ENCODE measurements around the gene GSTA2. TPM values are rescaled to one million over a fixed set of nuclear protein-coding genes. Genes with fewer than 3 reads are reported as not detected.

The GSTA2 gene
- total RNA-seq, 1 experiment from 2014 or later = not detected

DNA sequence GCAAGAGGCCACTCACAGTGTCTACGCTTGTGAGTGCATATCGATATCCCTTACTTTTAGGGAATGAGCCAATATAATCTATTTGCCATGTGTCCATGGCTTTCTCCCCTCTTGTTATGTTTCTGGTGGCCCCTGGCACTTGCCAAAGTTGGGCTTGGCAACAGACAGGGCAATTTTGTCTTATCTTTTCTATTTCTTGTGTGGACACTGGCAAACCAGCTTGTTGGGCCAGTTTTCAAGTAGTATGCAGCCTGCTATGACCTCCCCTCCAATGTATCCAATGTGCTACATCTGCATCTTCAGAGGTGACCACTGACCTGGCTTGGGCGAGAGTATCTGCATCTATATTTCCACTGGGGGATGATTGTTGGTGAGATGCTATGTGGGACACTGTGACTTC, 29.2 kb downstream of the GSTA2 start:
- H3K9me3 Mint-ChIP-seq = no peaks in the 10 kb centered on the region
- Histone ChIP-seq H3K27me3 (ENCODE audit: insufficient read depth, low read length) (no peaks in the 10 kb centered on the region), H3T11ph (ENCODE audit: low read length) (no peak overlapping the region), H3K14ac (ENCODE audit: insufficient read depth, low read length) (no peak overlapping the region), H2BK15ac (ENCODE audit: low read depth, low read length) (no peak overlapping the region), H3K23ac (ENCODE audit: insufficient read length, low read depth, low read length) (no peak overlapping the region), H4K8ac (replicated peaks; ENCODE audit: insufficient read length, low read depth, low read length) (no peak overlapping the region), H4K5ac (ENCODE audit: insufficient read length, low read depth, low read length) (no peak overlapping the region), H2BK20ac (ENCODE audit: low read depth, low read length, poor library complexity, severe bottlenecking) (no peak overlapping the region), H3K23me2 (ENCODE audit: insufficient read length, low read depth, low read length, poor library complexity, severe bottlenecking) (no peaks in the 10 kb centered on the region), H3K4me2 (ENCODE audit: insufficient read depth, insufficient read length, low read length) (no peak overlapping the region), H3K9me3 (ENCODE audit: control insufficient read depth, low read depth, low read length) (no peaks in the 10 kb centered on the region), H2BK12ac (ENCODE audit: insufficient read length, low read depth, low read length) (no peak overlapping the region), H3K56ac (ENCODE audit: insufficient read length, low read depth, low read length) (no peak overlapping the region), H3K79me1 (ENCODE audit: insufficient read depth, low read depth, low read length, poor library complexity, severe bottlenecking) (no peaks in the 10 kb centered on the region), H3K27ac (ENCODE audit: insufficient read length, low read depth, low read length) (no peak overlapping the region), H2BK5ac (ENCODE audit: insufficient read length, low read length) (no peak overlapping the region), H3K9ac (ENCODE audit: extremely low read depth, insufficient read length, low read length) (no peak overlapping the region), H3K18ac (ENCODE audit: insufficient read length, low read depth, low read length) (no peak overlapping the region), H4K91ac (ENCODE audit: insufficient read length, low read depth, low read length) (no peak overlapping the region), H2BK120ac (ENCODE audit: low read depth, low read length, poor library complexity, severe bottlenecking) (peak overlapping the region; percentile 2), H3K4me1 (ENCODE audit: insufficient read depth, low read length) (peaks cover 2% of the 10 kb centered on the region; the same call in 1 of the 2 replicates), H3K4ac (ENCODE audit: low read depth, low read length) (no peak overlapping the region), H2AK5ac (ENCODE audit: insufficient read length, low read length) (no peak overlapping the region), H3K79me2 (ENCODE audit: insufficient read depth, low read length) (no peaks in the 10 kb centered on the region), H2AFZ (ENCODE audit: low read length) (no peak overlapping the region), H4K20me1 (ENCODE audit: control insufficient read depth, insufficient read depth, insufficient read length) (no peaks in the 10 kb centered on the region)
- no peak overlapping the region for H3K4me3 Mint-ChIP-seq
- no peak for DNase-seq
- no CpG with 5 or more reads among the region's 3 CpGs for WGBS (ENCODE audit: extremely low coverage, insufficient read length, low lambda C conversion rate)
- peaks cover 47 to 53% of the 10 kb centered on the region in 2 experiments for H3K4me1 Mint-ChIP-seq
- H3K36me3 Mint-ChIP-seq (ENCODE audit: insufficient read depth in 1 of 3, low read depth in 3 of 3) = no peaks in the 10 kb centered on the region; a peak in 3 of 7 replicates
- H3K27ac Mint-ChIP-seq = no peak overlapping the region
- TF ChIP-seq, protein P1, sequence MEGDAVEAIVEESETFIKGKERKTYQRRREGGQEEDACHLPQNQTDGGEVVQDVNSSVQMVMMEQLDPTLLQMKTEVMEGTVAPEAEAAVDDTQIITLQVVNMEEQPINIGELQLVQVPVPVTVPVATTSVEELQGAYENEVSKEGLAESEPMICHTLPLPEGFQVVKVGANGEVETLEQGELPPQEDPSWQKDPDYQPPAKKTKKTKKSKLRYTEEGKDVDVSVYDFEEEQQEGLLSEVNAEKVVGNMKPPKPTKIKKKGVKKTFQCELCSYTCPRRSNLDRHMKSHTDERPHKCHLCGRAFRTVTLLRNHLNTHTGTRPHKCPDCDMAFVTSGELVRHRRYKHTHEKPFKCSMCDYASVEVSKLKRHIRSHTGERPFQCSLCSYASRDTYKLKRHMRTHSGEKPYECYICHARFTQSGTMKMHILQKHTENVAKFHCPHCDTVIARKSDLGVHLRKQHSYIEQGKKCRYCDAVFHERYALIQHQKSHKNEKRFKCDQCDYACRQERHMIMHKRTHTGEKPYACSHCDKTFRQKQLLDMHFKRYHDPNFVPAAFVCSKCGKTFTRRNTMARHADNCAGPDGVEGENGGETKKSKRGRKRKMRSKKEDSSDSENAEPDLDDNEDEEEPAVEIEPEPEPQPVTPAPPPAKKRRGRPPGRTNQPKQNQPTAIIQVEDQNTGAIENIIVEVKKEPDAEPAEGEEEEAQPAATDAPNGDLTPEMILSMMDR (conservative IDR thresholded peaks at IDR 0.05) = no peak
- H3K27me3 Mint-ChIP-seq (ENCODE audit: low read depth) = peaks cover 11% of the 10 kb centered on the region
